Measurements from ENCODE around the gene CACNA1C. TPM values are rescaled to one million over a fixed set of nuclear protein-coding genes. Genes with fewer than 3 reads are reported as not detected.
A peak's percentile ranks its signal among the peaks of the same experiment; 100 is the strongest.

CACNA1C gene
- total RNA-seq, 2 donors from 2014 or later = 8.1 to 18.2 TPM

DNA sequence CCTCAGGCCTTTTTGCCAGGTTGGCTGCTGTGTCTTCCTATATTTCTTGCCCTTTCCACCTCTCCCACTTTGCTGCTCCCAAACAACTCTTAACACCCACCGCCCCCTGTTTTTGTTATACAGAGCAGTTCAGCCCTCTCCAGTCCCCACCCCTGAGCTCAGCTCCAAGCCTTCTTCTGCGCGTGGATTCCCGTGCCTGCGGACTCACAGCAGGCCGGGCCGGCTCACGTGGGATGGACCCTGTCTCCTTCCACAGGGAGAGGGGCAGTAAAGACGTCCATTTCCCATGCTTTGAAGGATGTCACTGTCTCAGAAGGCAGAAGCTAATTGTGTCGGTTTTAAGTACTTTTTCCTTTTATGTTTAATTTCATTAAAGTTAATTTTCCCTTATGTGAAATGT lies 139.4 kb downstream of the CACNA1C start:
- TF ChIP-seq POLR2A (IDR thresholded peaks at IDR 0.05) (no peak), POLR2AphosphoS5 (IDR thresholded peaks at IDR 0.05) (no peak)
- H3K4me3 ChIP-seq = no peak overlapping the region
- 94% methylated on average over 10 of the region's 10 CpGs for WGBS
- intact Hi-C loops (cut with DNase I) = no loop called here
- no peaks in the 10 kb centered on the region for H3K4me1 ChIP-seq (replicated peaks)
- DNase-seq (ENCODE audit: low spot score) = no peak
- no peaks in the 10 kb centered on the region for H3K27me3 ChIP-seq (replicated peaks; ENCODE audit: insufficient read depth)
- no peak overlapping the region for H3K27ac ChIP-seq
- H3K36me3 ChIP-seq = no peaks in the 10 kb centered on the region
- H3K9me3 ChIP-seq = no peaks in the 10 kb centered on the region

DNA sequence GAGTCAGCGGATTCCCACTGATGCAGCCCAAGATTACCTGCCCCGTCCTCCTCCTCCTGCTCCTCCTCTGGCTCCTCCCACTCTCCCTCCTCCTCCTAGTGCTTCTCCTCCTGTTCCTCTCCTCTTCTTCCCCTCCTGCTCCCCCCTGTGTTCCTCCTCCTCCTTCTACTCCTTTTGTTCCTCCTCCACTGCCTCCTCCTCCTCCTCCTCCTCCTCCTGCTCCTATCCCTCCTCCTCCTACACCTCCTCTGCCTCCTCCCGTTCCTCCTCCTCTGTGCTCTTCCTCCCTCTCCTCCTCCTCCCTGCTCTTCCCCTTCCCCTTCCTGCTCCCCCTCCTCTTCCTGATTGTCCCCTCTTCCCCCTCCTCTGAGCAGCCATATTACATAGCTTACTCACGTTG lies 141.3 kb downstream of the CACNA1C start:
- no peaks in the 10 kb centered on the region for H3K27me3 ChIP-seq (replicated peaks; ENCODE audit: insufficient read depth)
- TF ChIP-seq CTCF (IDR thresholded peaks at IDR 0.05) (no peak), POLR2A (IDR thresholded peaks at IDR 0.05) (no peak), POLR2AphosphoS5 (IDR thresholded peaks at IDR 0.05) (no peak)
- no peak overlapping the region for H3K27ac ChIP-seq
- DNase-seq (ENCODE audit: low spot score) = no peak
- WGBS = 64% methylated on average over 4 of the region's 4 CpGs
- H3K4me3 ChIP-seq = no peak overlapping the region
- intact Hi-C loops (cut with DNase I) = no loop called here
- no peaks in the 10 kb centered on the region for H3K9me3 ChIP-seq
- H3K4me1 ChIP-seq (replicated peaks) = no peaks in the 10 kb centered on the region
- H3K36me3 ChIP-seq = no peaks in the 10 kb centered on the region

- H3K4me1 ChIP-seq (replicated peaks) = no peaks in the 10 kb centered on the region
- no peak overlapping the region for H3K27ac ChIP-seq
Measured at GRCh38 chr12:2194571-2194970, 141.8 kb downstream of the CACNA1C start.

GRCh38 chr12:2195085-2195484 lies 142.3 kb downstream of the CACNA1C start:
- no peak for TF ChIP-seq POLR2A (IDR thresholded peaks at IDR 0.05)
- no peak for TF ChIP-seq POLR2AphosphoS5 (IDR thresholded peaks at IDR 0.05)
- TF ChIP-seq CTCF (IDR thresholded peaks at IDR 0.05) = no peak
- H3K36me3 ChIP-seq = no peaks in the 10 kb centered on the region
- 76% methylated on average over 5 of the region's 5 CpGs for WGBS
- H3K4me3 ChIP-seq = no peak overlapping the region
- intact Hi-C loops (cut with DNase I) = no loop called here
- H3K9me3 ChIP-seq = no peaks in the 10 kb centered on the region
- DNase-seq (ENCODE audit: low spot score) = no peak
- peak overlapping the region in 1 of 2 donors; percentile 8 for H3K27ac ChIP-seq
- H3K27me3 ChIP-seq (replicated peaks; ENCODE audit: insufficient read depth) = no peaks in the 10 kb centered on the region
- no peaks in the 10 kb centered on the region for H3K4me1 ChIP-seq (replicated peaks)

More at GRCh38 chr12:2194571-2194970, 141.8 kb downstream of the CACNA1C start:
- Histone ChIP-seq H3K36me3 (no peaks in the 10 kb centered on the region), H3K9me3 (no peaks in the 10 kb centered on the region), H3K4me3 (no peak overlapping the region), H3K27me3 (replicated peaks; ENCODE audit: insufficient read depth) (no peaks in the 10 kb centered on the region)
- intact Hi-C loops (cut with DNase I) = no loop called here
- 48% methylated on average over 4 of the region's 4 CpGs for WGBS
- DNase-seq (ENCODE audit: low spot score) = no peak
- no peak for TF ChIP-seq POLR2A (IDR thresholded peaks at IDR 0.05)
- no peak for TF ChIP-seq POLR2AphosphoS5 (IDR thresholded peaks at IDR 0.05)
- no peak for TF ChIP-seq CTCF (IDR thresholded peaks at IDR 0.05)

GRCh38 chr12:2198005-2198501 lies 145.3 kb downstream of the CACNA1C start:
- 26% methylated on average over 18 of the region's 18 CpGs for WGBS
- no peaks in the 10 kb centered on the region for H3K27me3 ChIP-seq (replicated peaks; ENCODE audit: insufficient read depth)
- no peaks in the 10 kb centered on the region for H3K36me3 ChIP-seq
- H3K4me1 ChIP-seq (replicated peaks) = no peaks in the 10 kb centered on the region
- H3K9me3 ChIP-seq = no peaks in the 10 kb centered on the region
- no peak overlapping the region for H3K27ac ChIP-seq
- TF ChIP-seq POLR2AphosphoS5 (IDR thresholded peaks at IDR 0.05) (peak; percentile 31), POLR2A (IDR thresholded peaks at IDR 0.05) (no peak), CTCF (IDR thresholded peaks at IDR 0.05) (no peak)
- H3K4me3 ChIP-seq = no peak overlapping the region
- DNase-seq (ENCODE audit: low spot score) = peak; percentile 44
- intact Hi-C loops (cut with DNase I) = no loop called here
